ENCODE measurements around the gene CDH2. TPM values are rescaled to one million over a fixed set of nuclear protein-coding genes. Genes with fewer than 3 reads are reported as not detected.
A peak's percentile ranks its signal among the peaks of the same experiment; 100 is the strongest.

The CDH2 gene
- total RNA-seq, 1 experiment from 2014 or later: 82.4 TPM

DNA sequence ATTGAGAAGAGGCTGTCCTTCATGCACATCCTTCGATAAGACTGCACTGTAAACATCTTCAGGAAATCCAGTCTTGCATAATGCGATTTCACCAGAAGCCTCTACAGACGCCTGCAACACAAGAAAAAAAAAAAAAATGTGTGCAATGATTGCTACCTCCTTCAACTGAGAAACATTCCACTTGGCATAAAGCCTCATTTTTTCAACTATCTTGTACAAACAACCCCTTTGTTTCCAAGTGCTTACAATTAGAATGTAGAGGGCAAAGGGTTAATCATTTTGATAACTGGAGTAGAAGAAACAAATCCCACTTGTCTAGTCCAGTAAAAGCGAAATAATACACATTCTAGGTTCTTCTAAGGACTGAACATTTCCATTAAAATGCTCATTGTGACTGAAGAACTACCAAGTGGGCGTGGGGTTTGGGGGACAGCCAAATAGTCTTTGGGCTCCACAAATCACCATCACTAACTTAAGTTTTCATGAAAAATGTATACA lies 29.2 kb downstream of the CDH2 start:
- DNase-seq (ENCODE audit: low read depth): no peak
- in situ Hi-C loops (cut with HindIII; ENCODE audit: low pct_unique_long_range_greater_than_20kb, low sequenced_read_pairs): no loop called here

DNA sequence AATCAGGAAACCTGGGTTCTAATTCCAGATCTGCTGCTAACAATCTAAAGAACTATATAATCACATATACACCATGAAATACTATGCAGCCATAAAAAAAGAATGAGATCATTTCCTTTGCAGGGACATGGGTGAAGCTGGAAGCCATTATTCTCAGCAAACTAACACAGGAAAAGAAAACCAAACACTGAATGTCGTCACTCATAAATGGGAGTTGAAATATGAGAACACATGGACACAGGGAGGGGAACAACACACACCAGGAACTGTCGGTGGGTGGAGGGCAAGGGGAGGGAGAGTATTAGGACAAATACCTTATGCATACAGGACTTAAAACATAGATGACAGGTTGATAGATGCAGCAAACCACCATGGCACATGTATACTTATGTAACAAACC lies 33.2 kb downstream of the CDH2 start:
- in situ Hi-C loops (cut with HindIII; ENCODE audit: low pct_unique_long_range_greater_than_20kb, low sequenced_read_pairs): no loop called here
- DNase-seq (ENCODE audit: low read depth): no peak

DNA sequence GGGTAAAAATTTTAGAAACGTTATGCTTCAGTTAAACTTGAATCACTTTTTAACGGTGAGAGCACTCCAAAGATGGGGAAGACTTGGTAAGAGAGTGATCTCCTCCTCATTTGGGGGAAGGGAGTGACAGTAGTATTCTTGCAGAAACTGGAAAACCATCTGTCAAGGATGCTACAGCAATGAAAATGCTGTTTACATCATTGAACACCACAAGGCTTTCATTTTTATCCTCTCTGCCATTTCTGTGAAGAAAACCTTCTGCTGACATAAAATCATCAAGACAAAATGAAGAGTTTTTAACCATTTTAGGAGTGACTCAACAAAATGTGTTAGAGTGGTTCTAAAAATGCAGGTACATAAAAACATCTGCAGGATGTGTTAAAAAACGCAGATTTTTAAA lies 38.1 kb downstream of the CDH2 start:
- no peak for DNase-seq (ENCODE audit: low read depth)
- in situ Hi-C loops (cut with HindIII; ENCODE audit: low pct_unique_long_range_greater_than_20kb, low sequenced_read_pairs): no loop called here

DNA sequence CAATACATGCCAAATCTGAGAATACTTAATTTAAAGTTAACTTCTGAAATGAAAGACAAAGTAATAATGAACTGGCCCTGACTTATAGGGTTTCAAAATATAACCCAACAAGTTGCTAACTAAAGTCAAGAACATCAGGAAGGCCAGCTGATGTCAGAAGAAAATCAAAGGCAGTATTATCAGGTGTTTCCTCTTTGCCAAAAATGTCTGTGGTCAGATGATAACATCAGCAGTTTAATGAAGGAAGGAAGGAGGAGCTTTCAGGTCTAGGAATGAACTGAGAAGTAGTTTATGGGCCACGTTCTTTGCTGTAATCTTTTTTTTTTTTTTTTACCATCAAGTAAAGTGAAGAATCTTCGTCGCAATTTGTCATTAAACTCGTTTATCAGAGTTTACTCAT lies 40.9 kb downstream of the CDH2 start:
- DNase-seq (ENCODE audit: low read depth): no peak
- in situ Hi-C loops (cut with HindIII; ENCODE audit: low pct_unique_long_range_greater_than_20kb, low sequenced_read_pairs): no loop called here

DNA sequence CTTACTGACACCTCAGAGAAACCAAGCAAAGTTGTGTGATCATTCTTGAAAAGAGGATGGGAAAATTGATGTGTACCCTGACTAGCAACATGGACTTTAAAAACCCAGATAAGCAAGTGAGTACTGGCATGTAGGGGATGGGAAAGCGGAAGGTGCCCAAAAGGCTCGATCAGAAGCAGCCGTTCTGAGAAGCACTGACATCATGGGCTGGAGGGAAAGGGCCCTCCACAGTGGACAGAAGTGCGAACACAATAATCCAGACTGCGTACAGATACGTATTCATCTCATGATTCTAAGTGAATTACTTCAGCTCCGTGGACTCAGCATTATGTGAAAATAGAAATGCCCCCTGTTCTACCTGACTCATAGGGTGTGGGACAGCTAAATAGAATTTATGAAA lies 42.2 kb downstream of the CDH2 start:
- in situ Hi-C loops (cut with HindIII; ENCODE audit: low pct_unique_long_range_greater_than_20kb, low sequenced_read_pairs): no loop called here

DNA sequence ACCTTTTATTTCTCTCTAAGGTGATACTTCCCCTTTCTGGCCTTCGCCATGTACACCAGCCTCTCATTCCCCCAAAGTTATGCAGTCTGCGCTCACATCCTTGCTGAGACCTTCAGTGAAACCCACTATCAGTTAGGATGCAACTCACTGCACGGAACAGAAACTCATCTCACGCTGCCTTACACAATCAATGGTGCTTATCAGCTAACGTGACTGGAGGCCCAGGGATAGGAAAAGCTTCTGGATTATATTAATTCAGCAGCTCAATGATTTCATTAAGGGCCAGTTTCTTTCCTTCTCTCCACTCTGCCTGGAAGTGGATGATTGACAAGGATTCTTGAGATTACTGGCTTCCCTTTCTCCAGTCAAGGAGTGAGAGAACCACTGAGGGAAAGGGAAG lies 44.8 kb downstream of the CDH2 start:
- no peak for DNase-seq (ENCODE audit: low read depth)
- in situ Hi-C loops (cut with HindIII; ENCODE audit: low pct_unique_long_range_greater_than_20kb, low sequenced_read_pairs): no loop called here

More for the DNA sequence above, 42.2 kb downstream of the CDH2 start:
- DNase-seq (ENCODE audit: low read depth): no peak

DNA sequence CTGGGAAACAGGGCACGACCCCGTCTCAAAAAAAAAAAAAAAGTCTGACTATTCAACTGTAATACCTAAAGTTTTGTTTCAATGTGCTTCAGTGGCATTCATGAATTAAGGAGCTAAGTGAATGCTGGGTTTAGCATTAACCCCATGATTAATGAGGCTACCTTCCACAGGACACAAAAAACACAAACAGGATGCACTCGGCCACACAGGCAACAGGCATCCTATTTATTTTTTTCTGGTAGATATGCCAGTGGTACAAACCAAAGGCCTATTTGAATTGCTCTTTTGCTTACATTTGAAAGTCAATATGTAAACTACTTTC lies 48.3 kb downstream of the CDH2 start:
- in situ Hi-C loops (cut with HindIII; ENCODE audit: low pct_unique_long_range_greater_than_20kb, low sequenced_read_pairs): no loop called here
- DNase-seq (ENCODE audit: low read depth): no peak

DNA sequence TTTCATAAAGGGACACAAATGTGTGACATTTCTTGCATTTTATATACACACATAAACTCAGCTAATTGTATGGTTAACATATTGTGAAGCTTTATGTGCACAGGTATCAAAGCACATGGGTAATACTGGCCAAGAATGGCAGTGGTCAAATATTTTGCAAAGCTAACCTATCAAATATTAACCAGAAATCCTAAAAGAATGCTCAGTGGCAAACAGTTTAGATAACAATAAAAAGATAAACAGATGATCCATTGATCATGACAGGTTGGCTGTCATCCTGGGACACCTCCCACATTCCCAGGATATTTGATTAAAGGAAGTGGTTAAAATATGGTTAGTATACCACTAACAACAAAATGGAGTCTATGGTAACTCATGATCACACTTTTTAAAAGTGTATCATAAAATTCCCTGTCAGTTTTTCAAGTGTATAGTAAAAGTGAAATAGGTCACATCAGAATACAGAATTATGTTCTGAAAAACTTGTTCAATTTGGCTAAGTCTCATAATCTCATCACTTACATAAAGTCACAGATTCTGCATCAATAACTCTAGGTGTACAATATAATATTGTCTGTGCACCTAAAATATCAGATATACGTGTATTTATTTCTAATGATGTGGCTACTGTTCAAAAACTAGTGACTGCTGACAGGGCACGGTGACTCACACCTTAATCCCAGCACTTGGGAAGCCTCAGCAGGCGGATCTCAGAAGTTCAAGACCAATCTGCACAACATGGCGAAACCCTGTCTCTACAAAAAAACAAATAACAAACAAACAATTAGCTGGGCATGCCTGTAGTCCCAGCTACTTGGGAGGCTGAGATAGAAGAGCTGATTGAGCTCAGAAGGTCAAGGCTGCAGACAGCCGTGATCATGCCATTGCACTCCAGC lies 48.9 kb downstream of the CDH2 start:
- in situ Hi-C loops (cut with HindIII; ENCODE audit: low pct_unique_long_range_greater_than_20kb, low sequenced_read_pairs): no loop called here
- DNase-seq (ENCODE audit: low read depth): peak; percentile 74

DNA sequence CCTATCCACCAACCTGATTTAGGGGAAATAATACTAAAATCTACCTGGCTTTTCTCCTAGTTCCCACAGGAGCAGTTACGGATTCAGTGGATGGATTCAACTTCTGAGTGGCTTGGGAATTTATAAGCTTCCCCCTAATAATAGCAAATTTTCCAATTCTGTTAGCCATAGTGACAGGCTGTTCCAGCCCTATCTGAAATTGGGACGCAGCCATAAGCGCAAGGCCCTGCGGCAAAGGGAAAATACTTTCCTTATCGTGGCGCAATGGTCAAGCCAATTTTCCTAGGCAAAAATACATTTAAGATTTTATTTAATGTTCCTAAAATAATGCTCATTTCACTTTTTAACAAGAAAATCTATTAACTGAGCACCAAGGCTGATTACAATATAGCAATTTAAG lies 49.7 kb downstream of the CDH2 start:
- in situ Hi-C loops (cut with HindIII; ENCODE audit: low pct_unique_long_range_greater_than_20kb, low sequenced_read_pairs): no loop called here

DNA sequence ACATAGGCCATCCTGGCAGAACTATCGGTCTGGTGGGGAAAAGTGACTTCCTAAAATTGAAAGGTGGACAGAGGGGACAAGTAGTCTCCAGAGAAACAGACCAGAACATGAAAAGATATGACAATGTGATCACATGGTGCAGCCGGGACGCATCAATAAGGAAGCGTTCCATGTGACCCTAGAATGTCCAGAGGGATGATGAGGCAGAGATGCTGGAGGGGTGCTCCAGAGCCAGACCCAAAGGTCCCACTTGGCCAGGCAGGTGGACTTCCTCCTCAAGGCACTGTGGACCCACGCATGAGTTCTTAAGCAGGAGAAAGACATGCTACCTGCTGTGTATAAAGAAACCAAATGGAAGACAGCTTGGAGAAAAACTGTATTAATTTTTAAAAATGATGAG lies 50.2 kb downstream of the CDH2 start:
- in situ Hi-C loops (cut with HindIII; ENCODE audit: low pct_unique_long_range_greater_than_20kb, low sequenced_read_pairs): no loop called here
- no peak for DNase-seq (ENCODE audit: low read depth)

More for the DNA sequence above, 49.7 kb downstream of the CDH2 start:
- DNase-seq (ENCODE audit: low read depth): no peak

DNA sequence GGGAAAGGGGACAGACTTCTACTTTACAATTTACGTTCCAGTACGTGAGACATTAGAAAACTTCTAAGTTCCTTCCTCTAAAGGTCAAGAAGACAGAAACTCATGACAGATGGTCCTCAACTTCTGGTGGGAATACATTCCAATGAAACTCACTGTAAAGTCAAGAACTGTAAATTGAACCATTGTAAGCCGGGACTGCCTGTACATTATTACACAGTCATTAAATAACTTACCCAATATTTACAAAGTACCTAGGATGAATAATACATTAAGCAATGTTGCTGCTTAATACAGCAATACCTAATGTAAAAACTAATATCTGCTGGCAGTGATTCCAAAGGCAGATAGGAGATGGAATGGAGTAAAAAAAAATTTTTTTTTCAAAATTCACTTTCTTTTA lies 51.9 kb downstream of the CDH2 start:
- in situ Hi-C loops (cut with HindIII; ENCODE audit: low pct_unique_long_range_greater_than_20kb, low sequenced_read_pairs): no loop called here
- no peak for DNase-seq (ENCODE audit: low read depth)

DNA sequence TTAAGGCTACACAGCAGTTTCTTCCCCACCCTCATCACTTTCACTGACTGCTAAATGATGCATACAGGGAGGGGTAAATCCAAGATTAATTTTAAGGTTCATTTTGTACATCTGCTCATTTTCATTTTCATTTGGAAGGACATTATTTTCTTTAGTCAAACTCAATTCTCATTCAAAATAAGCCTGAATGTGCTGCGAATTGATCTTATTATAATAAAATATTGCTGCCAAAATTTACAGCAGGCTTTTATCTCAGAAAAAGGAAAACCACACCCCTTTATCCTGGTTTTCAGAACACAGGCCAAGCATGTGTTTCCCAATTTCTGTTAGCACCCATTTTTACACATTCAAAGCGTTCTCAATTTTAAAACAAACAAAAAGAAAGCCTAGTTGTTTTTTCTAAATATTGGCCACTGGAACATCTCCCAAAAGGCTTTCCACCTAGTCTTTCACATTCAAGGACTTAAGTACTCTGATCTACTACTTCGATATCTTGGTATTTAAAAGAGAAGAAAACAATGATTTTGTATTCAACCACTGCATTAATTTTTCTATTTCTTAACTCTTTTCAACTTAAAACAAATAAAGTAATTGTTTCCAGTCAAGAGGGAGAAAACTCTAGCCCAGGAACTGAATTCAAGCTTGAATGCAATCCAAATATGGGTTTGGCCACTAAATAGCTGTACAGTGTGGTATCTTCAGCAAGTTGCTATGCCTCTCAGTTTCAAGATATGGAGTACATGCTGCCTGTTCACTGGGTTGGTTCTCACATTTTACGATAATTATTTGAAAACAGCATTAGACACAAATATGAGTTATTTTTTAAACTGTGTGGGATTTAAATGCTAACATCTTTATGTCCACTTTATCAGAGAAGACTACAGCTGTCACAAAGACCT lies 52.5 kb downstream of the CDH2 start:
- in situ Hi-C loops (cut with HindIII; ENCODE audit: low pct_unique_long_range_greater_than_20kb, low sequenced_read_pairs): no loop called here

DNA sequence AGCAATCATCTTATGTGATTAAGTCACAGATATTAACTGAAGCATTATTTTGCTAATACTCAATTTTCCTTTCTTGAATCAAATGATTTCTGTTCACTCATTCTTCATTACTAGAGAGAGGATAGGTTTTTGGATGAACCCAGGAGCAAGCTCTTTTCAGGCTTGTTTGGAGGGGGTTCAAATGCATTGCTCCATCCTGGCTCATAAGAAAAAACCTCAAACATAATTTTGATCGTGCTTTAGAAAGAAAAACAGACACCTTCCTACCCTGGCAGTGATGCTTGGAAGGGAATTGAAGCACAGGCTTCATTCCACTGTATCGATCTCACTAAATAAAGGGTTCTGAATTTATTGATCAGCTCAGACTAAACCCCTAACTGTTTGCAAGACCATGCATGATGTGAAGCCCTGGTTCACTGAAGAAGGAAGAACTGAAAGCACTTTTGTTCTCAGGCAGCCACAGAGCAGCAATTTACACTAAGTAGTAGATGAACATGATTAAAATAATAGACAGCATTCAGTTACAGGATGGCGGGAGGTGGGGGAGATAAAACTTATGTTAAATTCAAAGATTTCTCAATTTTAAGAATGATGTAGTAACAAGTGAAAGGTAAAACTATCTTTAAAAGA lies 53.4 kb downstream of the CDH2 start:
- in situ Hi-C loops (cut with HindIII; ENCODE audit: low pct_unique_long_range_greater_than_20kb, low sequenced_read_pairs): no loop called here
- no peak for DNase-seq (ENCODE audit: low read depth)

More for the DNA sequence above, 52.5 kb downstream of the CDH2 start:
- no peak for DNase-seq (ENCODE audit: low read depth)

DNA sequence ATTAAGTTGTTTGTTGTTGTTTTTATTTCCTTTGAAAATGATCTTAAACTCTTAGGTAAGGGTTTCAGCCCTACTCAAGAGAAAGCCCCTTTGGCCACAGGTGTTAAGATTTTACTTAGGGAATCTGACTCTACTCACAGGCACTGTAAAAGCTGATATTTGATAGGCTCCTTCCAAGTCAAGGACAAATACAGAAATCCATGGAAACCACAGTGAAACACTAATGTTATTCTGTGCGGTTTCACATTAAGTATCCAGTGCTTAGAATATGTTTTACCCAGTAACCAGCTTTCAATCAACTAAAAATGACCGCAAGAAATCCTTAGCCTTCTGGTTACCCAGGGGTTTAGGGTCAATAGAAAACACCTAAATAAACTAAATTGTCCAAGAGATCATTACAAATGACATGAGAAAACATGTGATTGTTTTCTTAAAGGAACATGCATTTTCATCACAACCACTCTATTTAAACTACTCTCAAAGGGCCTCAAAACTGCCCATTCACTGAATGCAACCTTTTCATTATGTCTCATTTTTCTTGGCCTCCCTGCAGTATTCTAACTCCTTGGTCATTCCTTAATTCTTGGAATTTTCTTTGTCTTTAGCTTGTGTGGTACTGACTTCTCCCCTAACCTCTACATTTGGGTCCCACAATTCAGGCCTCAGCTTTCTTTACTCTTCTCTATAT lies 56.0 kb downstream of the CDH2 start:
- in situ Hi-C loops (cut with HindIII; ENCODE audit: low pct_unique_long_range_greater_than_20kb, low sequenced_read_pairs): no loop called here
- no peak for DNase-seq (ENCODE audit: low read depth)

DNA sequence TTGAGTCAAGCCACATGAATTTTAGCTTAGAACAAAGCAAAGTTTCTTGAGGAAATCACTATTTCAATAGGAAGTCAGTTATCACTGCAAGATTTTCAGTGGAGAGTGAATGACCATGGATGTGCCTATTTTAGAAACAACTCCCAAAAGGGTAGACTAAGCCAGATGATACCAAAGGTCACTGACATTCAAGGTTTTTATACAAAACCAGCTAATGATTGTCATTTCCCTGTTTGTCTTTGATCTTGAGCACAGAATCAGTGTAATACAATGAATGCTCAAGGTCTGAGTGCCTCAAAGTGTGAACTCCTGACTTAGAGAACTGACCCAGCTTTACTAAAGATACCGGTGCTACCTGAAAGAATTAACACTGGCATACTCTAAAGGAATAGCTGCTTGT lies 60.5 kb downstream of the CDH2 start:
- no peak for DNase-seq (ENCODE audit: low read depth)
- in situ Hi-C loops (cut with HindIII; ENCODE audit: low pct_unique_long_range_greater_than_20kb, low sequenced_read_pairs): no loop called here

DNA sequence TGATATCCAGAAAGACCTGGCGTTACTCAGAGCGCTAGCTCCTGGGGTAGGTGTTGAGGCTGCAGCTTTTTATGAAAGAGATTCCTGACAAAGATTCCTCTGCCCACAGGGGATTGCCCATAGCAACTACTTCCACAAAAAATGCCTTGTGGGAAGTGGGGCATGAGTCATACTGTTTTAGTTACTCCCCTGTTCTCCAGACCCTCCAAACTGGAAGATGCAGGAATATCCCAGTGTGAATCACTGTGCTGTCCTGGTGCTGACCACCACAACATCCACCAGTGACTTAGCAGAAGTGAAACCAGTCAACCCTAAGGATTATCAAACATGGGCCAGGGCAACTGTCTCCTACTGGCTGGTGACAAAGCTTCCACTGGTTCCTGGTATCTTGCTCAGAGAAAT lies 61.8 kb downstream of the CDH2 start:
- DNase-seq (ENCODE audit: low read depth): peak; percentile 94
- in situ Hi-C loops (cut with HindIII; ENCODE audit: low pct_unique_long_range_greater_than_20kb, low sequenced_read_pairs): no loop called here

DNA sequence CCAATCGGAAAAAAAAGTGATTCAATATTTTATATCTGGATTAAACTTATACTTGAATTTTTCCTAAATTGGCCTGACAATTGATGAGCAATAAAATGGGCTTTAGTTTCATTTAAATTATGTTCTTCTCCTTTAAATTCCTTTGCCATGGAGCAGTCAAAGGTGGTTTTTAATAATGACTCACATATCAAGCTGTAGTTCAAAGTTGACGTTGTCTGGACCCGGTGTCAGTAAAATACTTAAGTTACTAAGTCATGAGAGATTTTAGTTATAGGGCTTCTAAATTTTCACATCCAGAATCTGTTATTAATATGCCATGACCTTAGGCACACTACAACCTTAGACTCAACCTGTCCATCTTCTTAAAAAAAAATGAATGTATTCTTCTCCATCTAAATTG lies 62.5 kb downstream of the CDH2 start:
- peak; percentile 50 for DNase-seq (ENCODE audit: low read depth)
- in situ Hi-C loops (cut with HindIII; ENCODE audit: low pct_unique_long_range_greater_than_20kb, low sequenced_read_pairs): no loop called here

DNA sequence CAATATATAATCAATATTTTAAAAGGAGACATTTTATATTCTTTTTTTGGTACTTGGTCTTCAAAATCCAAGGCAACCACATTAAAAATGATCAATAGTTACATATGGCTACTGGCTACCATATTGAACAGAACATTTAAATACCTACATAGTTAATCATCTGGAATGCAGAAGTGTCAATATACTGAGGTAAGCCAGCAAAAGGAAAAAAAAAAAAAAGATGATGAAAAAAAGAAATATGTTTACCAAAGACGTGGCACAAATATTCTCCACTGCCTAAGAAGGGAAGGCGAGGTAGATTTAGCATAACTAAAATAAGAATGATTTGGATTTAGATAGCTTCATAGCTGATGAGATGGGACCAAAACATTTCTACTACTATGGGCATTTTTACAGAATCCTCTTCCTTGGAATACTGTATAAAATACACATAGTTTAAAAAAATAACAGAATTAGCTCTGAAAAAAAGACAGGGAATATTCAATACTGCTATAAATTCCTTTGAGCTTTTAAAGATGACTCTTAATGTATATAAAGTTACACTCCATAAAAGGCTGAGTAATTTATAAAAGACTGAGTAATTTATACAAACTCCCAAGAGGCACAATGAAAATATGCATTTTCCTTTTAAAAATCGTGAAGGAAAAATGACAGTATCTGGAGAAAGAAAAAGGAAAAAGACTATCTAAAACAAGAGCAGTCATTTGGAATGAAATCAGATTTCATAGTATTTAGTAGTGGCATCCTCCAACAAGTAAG lies 63.5 kb downstream of the CDH2 start:
- in situ Hi-C loops (cut with HindIII; ENCODE audit: low pct_unique_long_range_greater_than_20kb, low sequenced_read_pairs): no loop called here
- no peak for DNase-seq (ENCODE audit: low read depth)
